HepG2 (cell line): ENCODE results near the gene PARD3. TPM values are rescaled to one million over a fixed set of nuclear protein-coding genes. Genes with fewer than 3 reads are reported as not detected.

Experiments
- AGO2 ChIP-seq: fragments of 200-400 bp; formaldehyde crosslinking; optimal IDR thresholded peaks from 2 replicates; pipeline ENCODE3; 2017; ENCODE audit warnings: mild to moderate bottlenecking, low read depth, low read length, moderate library complexity
- AKAP8 ChIP-seq: sonication (generic); formaldehyde crosslinking; IDR thresholded peaks from 2 replicates; pipeline ENCODE4 v1.5.1; 2020; ENCODE audit warnings: mild to moderate bottlenecking, missing genetic modification reagents
- EEA1 ChIP-seq: sonication (generic); formaldehyde crosslinking; IDR thresholded peaks from 2 replicates; pipeline ENCODE4 v1.5.1; 2020; ENCODE audit warnings: mild to moderate bottlenecking, missing genetic modification reagents, borderline replicate concordance
- ELF4 ChIP-seq: sonication (generic); formaldehyde crosslinking; IDR thresholded peaks from 2 replicates; pipeline ENCODE4 v1.5.0; 2020; ENCODE audit warnings: missing genetic modification reagents, mild to moderate bottlenecking, moderate library complexity, borderline replicate concordance
- GZF1 ChIP-seq: sonication (generic); formaldehyde crosslinking; IDR thresholded peaks from 2 replicates; pipeline ENCODE4 v1.5.1; 2020; ENCODE audit warnings: mild to moderate bottlenecking, missing genetic modification reagents
- KLF11 ChIP-seq: IDR thresholded peaks from 2 replicates; pipeline ENCODE4 v1.6.1; 2016; ENCODE audit warnings: missing compliant biosample characterization
- MAFF ChIP-seq: IDR thresholded peaks from 2 replicates; pipeline ENCODE4 v1.6.1; 2011; ENCODE audit warnings: low read depth, low read length, improper control_type of control experiment
- MXD3 ChIP-seq: IDR thresholded peaks from 2 replicates; pipeline ENCODE4 v1.6.1; 2016; ENCODE audit warnings: mild to moderate bottlenecking, missing biosample characterization, missing genetic modification reagents
- PRPF4 ChIP-seq: fragments of 200-400 bp; formaldehyde crosslinking; IDR thresholded peaks from 2 replicates; pipeline ENCODE4 v1.6.1; 2016; ENCODE audit warnings: low read length, low read depth; ENCODE audit not compliant: poor library complexity, severe bottlenecking
- SMARCE1 ChIP-seq: fragments of 450-650 bp; IDR thresholded peaks from 2 replicates; pipeline ENCODE4 v1.6.1; 2017; ENCODE audit warnings: borderline replicate concordance
- TP53 ChIP-seq: sonication (generic); formaldehyde crosslinking; conservative IDR thresholded peaks from 2 replicates; pipeline ENCODE4 v1.4.0; 2020; ENCODE audit warnings: missing genetic modification reagents
- TRIM24 ChIP-seq: sonication (generic); formaldehyde crosslinking; IDR thresholded peaks from 2 replicates; pipeline ENCODE4 v1.8.0; 2022; ENCODE audit warnings: mild to moderate bottlenecking, missing genetic modification reagents
- YEATS4 ChIP-seq: sonication (generic); formaldehyde crosslinking; IDR thresholded peaks from 2 replicates; pipeline ENCODE4 v1.4.0; 2020; ENCODE audit warnings: missing genetic modification reagents, borderline replicate concordance
- YY1 ChIP-seq: IDR thresholded peaks from 2 replicates; pipeline ENCODE4 v1.6.1; 2011; ENCODE audit warnings: low read length, low read depth, moderate library complexity, mild to moderate bottlenecking; ENCODE audit not compliant: insufficient read depth, insufficient replicate concordance
- ZNF160 ChIP-seq: sonication (generic); formaldehyde crosslinking; IDR thresholded peaks from 2 replicates; pipeline ENCODE4 v1.8.0; 2022; ENCODE audit warnings: mild to moderate bottlenecking, inconsistent platforms, missing genetic modification reagents
- ZNF318 ChIP-seq: sonication (generic); formaldehyde crosslinking; IDR thresholded peaks from 2 replicates; pipeline ENCODE4 v1.4.0; 2020; ENCODE audit warnings: mild to moderate bottlenecking, missing genetic modification reagents
- ZNF331 ChIP-seq: sonication (generic); formaldehyde crosslinking; IDR thresholded peaks from 2 replicates; pipeline ENCODE4 v1.4.0; 2020; ENCODE audit warnings: missing genetic modification reagents
- ZNF343 ChIP-seq: sonication (generic); formaldehyde crosslinking; IDR thresholded peaks from 2 replicates; pipeline ENCODE4 v1.4.0; 2020; ENCODE audit warnings: mild to moderate bottlenecking, missing genetic modification reagents
- ZNF501 ChIP-seq: sonication (generic); formaldehyde crosslinking; IDR thresholded peaks from 2 replicates; pipeline ENCODE4 v1.5.1; 2020; ENCODE audit warnings: mild to moderate bottlenecking, moderate library complexity, missing genetic modification reagents
- ZNF629 ChIP-seq: sonication (generic); formaldehyde crosslinking; conservative IDR thresholded peaks from 2 replicates; pipeline ENCODE4 v1.5.0; 2020; ENCODE audit warnings: missing genetic modification reagents
- polyA plus RNA-seq, 8 experiments: library from polyadenylated mRNA; depleted of rRNA in 3 of 8; stranded (reverse) in 7 of 8; unstranded in 1 of 8; fragments of >200 nt; fragmentation: Illumina TruSeq in 4 of 8; extraction: Trizol in 4 of 8; gene quantifications; 2 replicates each; pipeline versions ENCODE4 v1.2.1 to v1.2.3, GENCODE V29; 2011 to 2016; ENCODE audit warnings: low read depth in 4 of 8, missing spikeins in 1 of 8, mixed read lengths in 1 of 8; ENCODE audit not compliant: insufficient read depth in 1 of 8
- total RNA-seq, 5 experiments: library from RNA; depleted of rRNA; stranded (reverse); fragments of >200 nt; fragmentation: Illumina TruSeq; extraction: Trizol; gene quantifications; 2 replicates each; pipeline ENCODE4 v1.2.3, GENCODE V29; 2016; ENCODE audit warnings: low read depth in 1 of 5

The PARD3 gene
- total and polyA plus RNA-seq, 2 of the 13 experiments (the other 11 are each of a cell fraction or from before 2014, with no cell fraction given), result 40.9 to 60.0 TPM

GRCh38 chr10:34814223-34814912 is 728 bp downstream of the PARD3 start (continued):
- TF ChIP-seq ZNF343 (CRISPR knock-in tag) (no peak), YEATS4 (0 out of 2 replicates have a peak, but pooled peaks have one; percentile 22), ZNF501 (CRISPR knock-in tag) (peak; percentile 24; the same call in 1 of the 2 replicates), ZNF629 (CRISPR knock-in tag) (no peak), PRPF4 (no peak), MAFF (no peak), AKAP8 (0 out of 2 replicates have a peak, but pooled peaks have one; percentile 52), ZNF331 (CRISPR knock-in tag) (no peak), ELF4 (CRISPR knock-in tag) (no peak), KLF11 (no peak), ZNF318 (no peak), ZNF160 (CRISPR knock-in tag) (no peak), SMARCE1 (no peak), AGO2 (peak; percentile 77), TRIM24 (CRISPR knock-in tag) (no peak), GZF1 (no peak), MXD3 (peak; percentile 9), YY1 (peak; percentile 76), TP53 (no peak), EEA1 (CRISPR knock-in tag) (no peak)
